Anterior cingulate cortex (tissue), 58 donors: ENCODE results near the gene CDH24.

Experiments
- DNase-seq, 58 donors: peaks; one replicate each; lab custom pipeline; 2025; lab: John Stamatoyannopoulos, UW

CDH24 gene

GRCh38 chr14:23002592-23002991 lies 54.7 kb downstream of the CDH24 start:
- DNase-seq = no peak

DNA sequence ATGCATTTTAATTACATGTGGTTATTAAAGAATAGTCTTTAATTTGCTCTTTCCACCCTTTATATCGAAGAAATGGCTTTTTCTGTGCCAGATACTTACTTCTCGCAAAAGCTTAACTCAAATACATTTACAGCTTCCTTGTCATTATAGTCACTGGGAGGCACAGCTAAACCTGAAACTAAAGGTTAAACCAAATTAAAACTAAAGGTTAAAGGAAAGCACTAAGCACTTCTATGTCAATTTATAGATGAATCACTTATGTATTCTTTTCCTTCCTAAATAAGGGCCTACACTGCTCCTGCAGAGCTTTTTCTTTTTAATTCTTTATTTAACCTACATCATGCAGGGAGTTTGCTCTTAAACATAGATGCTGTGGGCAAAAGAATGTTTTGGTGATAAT lies 56.5 kb downstream of the CDH24 start:
- no peak for DNase-seq

GRCh38 chr14:22998329-22999012 lies 58.8 kb downstream of the CDH24 start:
- DNase-seq = no peak

- DNase-seq = no peak
Measured at GRCh38 chr14:22997676-22998323, 59.5 kb downstream of the CDH24 start.
